ENCODE measurements around the gene MAZ.

DNA sequence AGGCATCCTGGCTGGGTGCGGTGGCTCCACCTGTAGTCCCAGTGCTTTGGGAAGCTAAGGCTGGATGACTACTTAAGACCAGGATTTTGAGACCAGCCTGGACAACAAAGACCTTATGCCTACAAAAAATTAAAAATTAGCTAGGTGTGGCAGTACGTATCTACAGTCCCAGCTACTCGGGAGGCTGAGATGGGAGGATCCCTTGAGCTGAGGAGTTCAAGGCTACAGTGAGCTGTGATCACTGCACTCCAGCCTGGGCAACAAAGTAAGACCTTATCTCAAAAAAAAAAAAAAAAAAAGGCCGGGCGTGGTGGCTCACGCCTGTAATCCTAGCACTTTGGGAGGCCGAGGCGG is 20.0 kb downstream of the MAZ start:
- TF ChIP-seq CTCF (IDR thresholded peaks at IDR 0.05) (no peak), POLR2A (IDR thresholded peaks at IDR 0.05) (no peak)

Measured in right lobe of liver (tissue), 4 donors.